Mucosa of descending colon (tissue), 3 donors: ENCODE data around the gene TAS2R38. TPM values are rescaled to one million over a fixed set of nuclear protein-coding genes. Genes with fewer than 3 reads are reported as not detected.

ENCODE experiments used
- ATAC-seq: fragments of 200-7000 bp; cut with Tn5 transposase; one replicate; pipeline ENCODE4 v1.9.1; 2020; ENCODE audit warnings: mild to moderate bottlenecking, moderate library complexity
- DNase-seq, 3 donors: peaks; one replicate each; pipeline ENCODE4 v3.0.0-alpha.2; 2020
- H3K36me3 ChIP-seq: fragments of 200-600 bp; one replicate; pipeline ENCODE4 v1.8.0; 2021; ENCODE audit warnings: low read depth, mild to moderate bottlenecking
- H3K4me1 ChIP-seq: fragments of 200-600 bp; one replicate; pipeline ENCODE4 v1.8.0; 2021; ENCODE audit warnings: low read depth, mild to moderate bottlenecking
- H3K4me3 ChIP-seq: fragments of 200-600 bp; one replicate; pipeline ENCODE4 v1.8.0; 2021; ENCODE audit warnings: mild to moderate bottlenecking
- H3K9me3 ChIP-seq: fragments of 200-600 bp; one replicate; pipeline ENCODE4 v1.8.0; 2021; ENCODE audit warnings: mild to moderate bottlenecking
- CTCF ChIP-seq: fragments of 200-600 bp; IDR thresholded peaks from one replicate; pipeline ENCODE4 v1.8.0; 2022; ENCODE audit warnings: antibody characterized with exemption, mild to moderate bottlenecking
- intact Hi-C, 2 donors: fragments of 100-400 bp; cut with DNase I in 1 of 2; cut with micrococcal nuclease in 1 of 2; formaldehyde crosslinking; loops; one replicate each; pipeline versions ENCODE4 v1.11.0 to v1.11.1; 2022; cut with DNase I, micrococcal nuclease
- total RNA-seq, 3 donors: library from RNA; stranded (reverse); fragmentation: NEBNext Ultra II Directional in 2 of 3; extraction: Animal tissue kit (Norgen Biotek cat#: 25700) in 2 of 3; gene quantifications; one replicate each; pipeline versions ENCODE4 v1.2.1 to v1.2.4, GENCODE V29; 2021 to 2023
- donor health status: DM: no; HTN: no; CAD: no; lungs with moderate emphysema.
- donor health status: DM: no; HTN: no; CAD: no.
- donor health status: DM: no; HTN: yes; CAD: no.

TAS2R38 gene
- total RNA-seq, 3 donors from 2014 or later: 0.35 TPM; not detected in 2

GRCh38 chr7:141999058-141999623 lies 25.6 kb upstream of the TAS2R38 start:
- no peak for TF ChIP-seq CTCF
- DNase-seq (peak in 1 of 3 donors; percentile 12), ATAC-seq (peak; percentile 73)
- Histone ChIP-seq H3K36me3 (no peaks in the 10 kb centered on the region), H3K4me1 (no peaks in the 10 kb centered on the region), H3K4me3 (no peak overlapping the region), H3K9me3 (no peaks in the 10 kb centered on the region)
- intact Hi-C loops: no loop called here

GRCh38 chr7:141993354-141993753 lies 19.8 kb upstream of the TAS2R38 start:
- Histone ChIP-seq H3K36me3 (no peaks in the 10 kb centered on the region), H3K4me1 (no peaks in the 10 kb centered on the region), H3K9me3 (no peaks in the 10 kb centered on the region), H3K4me3 (no peak overlapping the region)
- ATAC-seq: no peak
- no peak for TF ChIP-seq CTCF
- intact Hi-C loops: no loop called here
- DNase-seq: no peak

GRCh38 chr7:141992688-141993087 lies 19.1 kb upstream of the TAS2R38 start:
- H3K4me3 ChIP-seq: no peak overlapping the region
- DNase-seq (no peak), ATAC-seq (no peak)
- H3K9me3 ChIP-seq: no peaks in the 10 kb centered on the region
- no peaks in the 10 kb centered on the region for H3K4me1 ChIP-seq
- H3K36me3 ChIP-seq: no peaks in the 10 kb centered on the region
- intact Hi-C loops: no loop called here
- no peak for TF ChIP-seq CTCF

GRCh38 chr7:141992156-141992555 lies 18.6 kb upstream of the TAS2R38 start:
- Histone ChIP-seq H3K4me3 (no peak overlapping the region), H3K9me3 (no peaks in the 10 kb centered on the region), H3K4me1 (no peaks in the 10 kb centered on the region), H3K36me3 (no peaks in the 10 kb centered on the region)
- TF ChIP-seq CTCF: no peak
- no peak for DNase-seq
- intact Hi-C loops: no loop called here
- ATAC-seq: no peak

GRCh38 chr7:141991140-141991539 lies 17.6 kb upstream of the TAS2R38 start:
- no peaks in the 10 kb centered on the region for H3K9me3 ChIP-seq
- no peak for TF ChIP-seq CTCF
- no peak overlapping the region for H3K4me3 ChIP-seq
- ATAC-seq (no peak), DNase-seq (no peak)
- intact Hi-C loops: no loop called here
- no peaks in the 10 kb centered on the region for H3K4me1 ChIP-seq
- H3K36me3 ChIP-seq: no peaks in the 10 kb centered on the region
